HG03439 (cell line): Measurements from ENCODE around the gene STRBP.
A peak's percentile ranks its signal among the peaks of the same experiment; 100 is the strongest.
"Not testable (repeated sequence)": the region's sequence is repeated elsewhere in the genome, so short reads cannot be mapped to it uniquely, and the experiment has no call there.

ENCODE experiments used
- ATAC-seq: cut with Tn5 transposase; IDR thresholded peaks from one replicate; pipeline ENCODE4 v1.9.1; 2021; ENCODE audit warnings: mild to moderate bottlenecking, moderate library complexity; ENCODE audit not compliant: unreplicated experiment

STRBP gene

DNA sequence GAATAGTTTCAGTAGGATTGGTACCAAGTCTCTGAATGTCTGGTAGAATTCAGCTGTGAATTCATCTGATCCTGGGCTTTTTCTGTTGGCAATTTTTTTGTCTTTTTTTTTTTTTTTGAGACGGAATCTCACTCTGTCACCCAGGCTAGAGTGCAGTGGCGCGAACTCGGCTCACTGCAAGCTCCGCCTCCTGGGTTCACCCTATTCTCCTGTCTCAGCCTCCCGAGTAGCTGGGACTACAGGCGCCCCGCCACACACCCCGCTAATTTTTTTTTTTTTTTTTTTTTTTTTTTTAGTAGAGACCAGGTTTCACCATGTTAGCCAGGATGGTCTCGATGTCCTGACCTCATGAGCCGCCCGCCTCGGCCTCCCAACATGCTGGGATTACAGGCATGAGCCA lies 67.9 kb downstream of the STRBP start:
- not testable (repeated sequence) for ATAC-seq

DNA sequence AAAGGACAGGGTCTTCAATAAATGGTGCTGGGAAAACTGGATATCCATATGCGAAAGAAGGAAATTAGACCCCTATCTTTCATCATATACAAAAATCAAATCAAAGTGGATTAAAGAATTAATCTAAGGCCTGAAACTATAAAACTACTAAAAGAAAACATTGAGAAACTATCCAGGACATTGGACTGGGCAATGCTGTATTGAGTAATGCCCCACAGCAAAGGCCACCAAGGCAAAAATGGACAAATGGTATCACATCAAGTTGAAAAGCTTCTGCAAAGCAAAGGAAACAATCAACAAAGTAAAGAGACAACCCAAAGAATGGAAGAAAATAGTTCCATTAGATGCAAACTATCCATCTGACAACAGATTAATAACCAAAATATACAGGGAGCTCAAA lies 72.3 kb downstream of the STRBP start:
- no peak for ATAC-seq

DNA sequence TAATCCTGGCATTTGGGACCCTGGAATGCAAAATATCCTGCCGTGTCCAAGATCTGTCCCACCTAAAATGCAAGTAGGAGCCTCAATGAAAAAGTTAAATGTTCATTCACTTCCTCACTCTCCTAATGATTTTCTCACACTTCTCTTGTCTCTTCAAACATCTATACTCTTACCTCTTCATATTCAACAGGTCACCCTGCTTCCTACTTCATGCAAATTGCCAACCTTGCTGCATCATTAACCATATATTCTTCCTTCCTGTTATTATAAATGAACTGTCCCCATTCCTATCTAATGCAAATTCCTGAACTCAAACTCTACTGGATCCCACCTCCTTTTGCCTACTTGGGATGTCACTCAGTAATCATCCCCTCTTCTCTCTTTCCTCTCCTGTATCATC lies 74.4 kb downstream of the STRBP start:
- no peak for ATAC-seq

- ATAC-seq = no peak
Observed at GRCh38 chr9:123191680-123192079, 76.7 kb downstream of the STRBP start.

DNA sequence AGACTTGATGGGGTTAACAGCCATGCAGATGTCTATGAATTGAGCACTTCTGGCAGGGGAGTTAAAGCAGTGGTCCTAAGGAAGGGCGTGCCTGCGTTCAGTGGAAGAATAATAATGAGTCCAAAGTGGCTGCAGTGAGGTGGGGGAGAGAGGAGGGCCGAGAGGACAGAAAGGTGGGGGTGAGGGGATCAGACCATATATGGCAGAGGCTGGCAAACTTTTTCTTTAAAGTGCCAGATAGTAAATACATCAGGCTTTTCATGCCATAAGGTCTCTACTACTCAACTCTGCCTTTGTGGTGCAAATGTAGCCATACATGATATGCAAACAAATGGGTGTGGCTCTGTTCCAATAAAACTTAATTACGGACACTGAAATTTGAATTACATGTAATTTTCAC lies 77.1 kb downstream of the STRBP start:
- ATAC-seq = no peak

DNA sequence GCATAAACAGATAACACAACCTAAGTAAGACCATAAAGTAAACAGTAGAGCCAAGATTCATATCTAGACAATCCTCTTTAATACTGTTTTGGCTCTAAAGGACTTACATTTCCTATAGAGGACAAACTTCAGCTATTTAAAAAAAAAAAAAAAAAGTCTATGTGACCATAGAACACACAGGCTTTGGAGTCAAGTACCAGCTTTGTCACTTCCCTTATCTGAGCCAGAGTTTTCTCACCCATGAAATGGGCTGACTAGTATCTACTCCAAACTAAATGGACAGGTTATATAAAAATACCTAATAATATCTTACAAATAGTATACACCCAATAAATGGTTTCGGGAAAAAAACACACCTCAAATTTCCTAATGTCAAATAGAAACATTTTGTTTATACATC lies 81.3 kb downstream of the STRBP start:
- ATAC-seq = no peak

GRCh38 chr9:123186029-123186428 lies 82.4 kb downstream of the STRBP start:
- ATAC-seq = not testable (repeated sequence)

DNA sequence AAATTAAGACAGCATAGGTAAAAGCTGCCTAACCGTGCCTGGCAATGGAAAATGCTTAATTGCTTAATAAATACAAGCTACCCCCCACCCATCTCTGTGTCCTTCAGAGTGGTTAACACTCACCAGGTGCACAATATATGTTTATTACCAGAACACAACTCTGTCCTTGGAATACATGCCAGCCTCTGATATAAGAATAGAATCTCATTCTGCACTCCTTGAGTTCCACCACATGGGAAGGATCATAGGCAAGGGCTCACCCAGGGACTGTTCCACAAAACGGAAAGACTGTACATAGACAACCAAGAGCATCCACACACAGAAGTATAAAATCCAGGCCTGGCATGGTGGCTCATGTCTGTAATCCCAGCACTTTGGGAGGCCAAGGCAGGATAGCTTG lies 91.4 kb downstream of the STRBP start:
- ATAC-seq = no peak

- no peak for ATAC-seq
Observed at GRCh38 chr9:123175854-123176629, 92.3 kb downstream of the STRBP start.

GRCh38 chr9:123174887-123175518 lies 93.4 kb downstream of the STRBP start:
- peak; percentile 87 for ATAC-seq

DNA sequence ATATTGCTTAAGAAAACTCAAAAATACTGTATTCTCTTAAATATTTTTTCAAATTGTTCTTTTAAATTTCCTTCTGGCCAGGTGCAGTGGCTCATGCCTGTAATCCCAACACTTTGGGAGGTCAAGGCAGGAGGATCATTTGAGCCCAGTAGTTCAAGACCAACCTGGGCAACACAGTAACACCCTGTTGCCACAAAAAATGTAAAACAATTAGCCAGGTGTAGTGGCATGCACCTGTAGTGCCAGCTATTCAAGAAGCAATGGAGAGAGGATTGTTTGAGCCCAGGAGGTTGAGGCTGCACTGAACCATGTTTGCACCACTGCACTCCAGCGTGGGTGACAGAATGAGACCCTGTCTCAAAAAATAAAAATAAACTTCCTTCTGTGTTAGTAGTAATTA lies 94.3 kb downstream of the STRBP start:
- ATAC-seq = no peak

DNA sequence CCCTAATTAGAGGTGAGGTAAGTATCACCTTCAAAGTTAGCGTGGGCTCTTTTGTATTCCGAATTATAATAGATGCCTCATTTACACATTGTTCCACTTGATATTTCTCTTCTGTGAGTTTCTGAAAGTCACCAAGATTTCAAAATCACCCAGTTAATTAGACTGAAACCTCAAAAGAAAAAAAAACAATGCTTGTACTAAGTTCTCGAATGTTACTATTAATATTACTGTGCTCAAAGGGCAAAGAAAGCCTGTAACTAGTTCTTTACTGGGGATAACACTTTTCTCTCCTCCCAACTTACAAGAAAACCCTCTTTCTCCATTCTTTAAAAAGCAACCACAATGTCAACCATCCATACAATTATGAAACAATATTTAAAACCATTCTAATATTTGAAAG lies 98.5 kb downstream of the STRBP start:
- ATAC-seq = no peak

DNA sequence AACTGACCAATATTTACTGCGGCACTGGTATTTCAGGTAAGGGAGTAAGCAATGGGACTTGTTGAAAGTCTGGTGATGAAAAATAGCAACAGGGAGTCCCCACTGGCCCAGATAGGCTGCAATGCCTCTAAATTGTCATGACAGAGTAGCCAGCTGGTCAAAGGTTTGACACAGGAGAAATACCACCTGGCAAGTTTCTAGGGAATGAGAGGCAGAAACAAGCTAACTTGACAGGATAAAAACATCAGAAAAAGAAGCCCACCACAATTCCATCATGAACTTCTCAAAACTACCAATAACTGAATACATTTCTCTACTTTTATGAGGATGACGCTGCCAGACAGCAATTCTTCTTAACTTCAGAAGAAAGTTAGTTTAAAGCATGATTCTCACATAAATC lies 99.8 kb downstream of the STRBP start:
- no peak for ATAC-seq

DNA sequence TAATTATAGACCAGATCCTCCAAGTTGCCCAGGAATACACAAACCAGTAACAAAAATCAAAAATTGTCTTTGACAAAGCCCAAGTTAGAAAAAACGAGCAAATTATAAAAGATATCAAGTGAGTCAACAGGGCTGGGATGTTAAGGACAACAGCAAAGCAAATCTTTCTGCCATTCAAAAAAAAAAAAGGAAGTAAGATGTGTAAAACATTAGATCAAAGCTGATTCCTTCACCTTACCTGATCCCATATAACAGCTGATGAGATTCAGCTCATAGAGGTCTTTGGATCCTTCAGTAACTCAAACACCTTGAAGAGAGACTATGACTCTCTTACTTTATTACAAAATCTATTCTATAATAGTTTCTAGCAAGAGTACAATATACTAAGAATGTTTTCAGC lies 100.9 kb downstream of the STRBP start:
- no peak for ATAC-seq

DNA sequence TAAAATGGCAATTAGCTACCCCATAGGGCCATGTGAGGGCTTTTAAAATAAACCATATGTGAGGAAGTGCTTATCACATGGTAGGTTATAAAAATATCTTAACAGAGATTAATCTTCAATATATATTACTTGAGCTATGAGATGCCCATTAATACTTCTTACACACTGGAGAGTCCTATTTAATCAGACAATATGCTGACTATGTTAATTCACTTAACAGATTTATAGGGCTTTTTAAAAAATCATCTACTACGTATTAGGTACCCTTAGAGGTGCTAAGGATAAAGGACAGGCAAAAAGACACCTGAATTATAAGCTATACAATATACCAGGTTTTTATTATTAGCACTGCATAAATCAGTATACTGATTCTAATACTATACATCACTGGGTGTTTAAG lies 102.6 kb downstream of the STRBP start:
- no peak for ATAC-seq

DNA sequence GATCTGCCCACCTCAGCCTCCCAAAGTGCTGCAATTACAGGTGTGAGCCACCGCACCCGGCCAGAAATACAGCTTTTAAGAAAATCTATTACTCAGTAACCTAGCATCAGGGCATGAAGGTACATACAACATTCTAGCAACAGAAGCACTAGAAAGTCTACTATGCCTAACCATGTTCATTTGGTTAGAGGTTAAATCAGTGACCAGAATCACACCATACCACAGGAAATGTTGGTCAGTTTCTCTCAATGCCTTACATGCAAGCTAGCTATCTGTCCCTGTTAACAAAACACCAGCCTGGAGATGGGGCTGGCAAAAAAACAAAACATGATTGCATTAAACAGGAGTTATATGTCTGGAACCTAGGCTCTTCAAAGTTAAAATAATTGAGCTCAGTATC lies 104.1 kb downstream of the STRBP start:
- no peak for ATAC-seq

DNA sequence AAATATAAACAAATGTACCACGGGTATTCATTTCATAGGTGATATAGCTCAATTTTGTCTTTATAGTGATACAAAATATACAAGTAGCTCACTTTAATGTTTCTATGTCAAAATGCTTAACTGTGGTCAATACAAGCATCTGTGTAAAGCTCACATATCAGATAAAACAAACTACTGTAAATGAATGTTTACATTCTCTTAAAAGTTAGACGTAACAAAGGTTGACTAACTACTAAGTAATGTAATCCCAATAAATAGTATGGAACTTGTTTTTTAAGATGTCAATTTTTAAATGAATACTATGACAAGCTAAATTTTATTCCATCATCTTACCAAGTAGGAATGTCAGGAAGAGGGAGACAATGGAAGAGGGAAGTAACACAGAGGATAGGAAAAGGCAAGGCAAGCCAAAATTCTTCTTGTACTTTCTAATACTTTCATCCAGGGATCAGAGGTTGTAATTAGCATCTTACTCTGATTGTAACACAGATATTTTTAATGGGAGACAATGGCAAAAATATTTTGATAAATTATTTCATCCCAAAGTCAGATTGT lies 105.5 kb downstream of the STRBP start:
- ATAC-seq = no peak

GRCh38 chr9:123162360-123162759 lies 106.0 kb downstream of the STRBP start:
- ATAC-seq = no peak

DNA sequence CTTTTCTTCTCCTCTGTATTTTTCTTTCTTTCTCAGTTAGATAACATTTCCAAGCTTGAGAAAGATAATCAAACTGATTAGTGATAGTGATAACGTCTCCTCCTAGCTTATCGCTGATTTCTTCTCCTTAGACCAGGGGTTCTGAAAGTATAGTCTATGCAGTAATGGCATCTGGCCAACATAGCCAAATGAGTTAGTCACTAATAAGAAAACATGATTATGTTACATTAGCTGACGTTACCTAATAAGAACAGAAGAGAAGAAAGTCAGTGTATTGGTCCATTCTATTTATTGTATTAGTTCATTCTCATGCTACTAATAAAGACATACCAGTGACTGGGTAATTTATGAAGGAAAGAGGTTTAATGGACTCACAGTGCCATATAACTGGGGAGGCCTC lies 111.2 kb downstream of the STRBP start:
- no peak for ATAC-seq

DNA sequence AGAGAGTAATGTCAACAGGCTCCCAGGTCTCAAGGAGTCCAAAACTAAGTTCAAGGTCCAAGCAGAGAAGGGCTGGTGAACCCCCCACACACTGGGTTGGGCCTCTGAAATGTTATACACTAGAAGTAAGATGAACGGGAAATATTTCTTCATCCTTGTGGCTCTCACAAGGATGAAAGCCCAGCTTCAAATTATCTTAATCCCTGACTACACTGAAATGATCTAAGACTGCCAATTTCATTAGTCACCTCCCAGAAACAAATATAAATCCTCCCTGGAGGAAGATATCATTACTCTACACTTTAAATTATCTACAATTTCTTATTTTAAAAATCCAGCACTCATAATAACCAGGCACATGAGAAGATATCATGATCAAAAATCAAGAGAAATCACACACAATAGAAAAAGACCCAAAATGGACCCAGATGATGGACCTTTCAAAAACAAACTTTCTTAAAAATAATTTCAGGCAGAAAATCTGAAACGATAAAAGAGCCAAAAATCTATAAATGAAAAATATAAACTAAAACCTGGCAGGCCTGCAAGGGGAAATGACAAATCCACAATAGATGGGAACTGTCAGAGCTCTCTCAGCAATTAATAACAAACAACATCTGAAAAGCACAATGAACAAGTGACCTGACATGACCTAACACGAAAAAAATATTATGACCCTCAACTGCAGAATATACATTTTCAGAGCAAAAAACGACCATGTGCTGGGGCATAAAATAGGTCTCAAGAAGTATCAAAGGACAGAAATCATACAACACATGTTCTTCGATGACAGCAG lies 117.5 kb downstream of the STRBP start:
- no peak for ATAC-seq

- ATAC-seq = no peak
Observed at GRCh38 chr9:123149067-123149466, 119.3 kb downstream of the STRBP start.

- ATAC-seq = no peak
Observed at GRCh38 chr9:123138163-123138562, 130.2 kb downstream of the STRBP start.
